NCI-H345 (cell line): ENCODE results near the gene WHRN.

Experiments
- DNase-seq: peaks from one replicate; lab custom pipeline; 2025; lab: John Stamatoyannopoulos, UW

WHRN gene

DNA sequence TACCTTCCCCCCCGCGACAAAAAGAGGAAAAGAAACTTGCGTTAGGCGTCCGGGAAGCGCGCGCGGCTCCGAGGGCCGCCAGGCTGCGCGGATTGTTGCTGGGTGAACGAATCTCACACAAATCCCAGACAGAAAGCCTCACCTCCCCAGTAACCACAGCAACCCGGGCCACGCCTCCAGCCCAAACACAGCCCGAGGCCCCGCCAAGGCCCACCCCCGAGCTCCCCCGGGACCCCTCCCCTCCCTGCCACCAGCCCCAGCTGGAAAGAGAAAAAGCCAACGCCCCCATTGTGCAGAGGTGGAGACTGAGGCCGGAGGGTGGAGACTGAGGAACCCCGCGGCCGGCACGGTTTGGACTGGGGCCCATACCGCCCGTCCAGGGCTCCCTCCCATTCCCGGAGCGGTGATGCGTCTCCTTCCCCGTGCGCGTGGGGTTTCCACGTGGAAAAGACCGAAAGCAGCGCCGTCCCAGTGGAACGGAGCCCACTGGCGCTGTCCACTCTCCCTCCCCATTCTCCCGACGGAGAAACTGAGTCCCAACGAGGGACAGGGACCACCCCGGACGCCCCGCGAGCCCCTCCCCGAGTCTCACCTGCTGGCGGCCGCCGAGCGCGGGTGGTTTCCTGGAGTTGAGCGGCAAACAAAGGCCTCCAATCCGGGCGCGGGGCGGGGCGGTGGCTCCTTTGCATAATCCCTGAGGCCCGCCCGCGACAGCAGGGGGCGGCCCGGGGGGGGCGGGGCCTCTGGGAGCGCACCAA, 107.2 kb downstream of the WHRN start:
- DNase-seq = no peak

- no peak for DNase-seq
These were observed 107.9 kb downstream of the WHRN start for GRCh38 chr9:114397219-114397847.

GRCh38 chr9:114396558-114397218, 108.6 kb downstream of the WHRN start:
- no peak for DNase-seq

- DNase-seq = no peak
These were observed 109.5 kb downstream of the WHRN start for GRCh38 chr9:114395768-114396167.

- no peak for DNase-seq
These were observed 110.0 kb downstream of the WHRN start for GRCh38 chr9:114395334-114395617.

DNA sequence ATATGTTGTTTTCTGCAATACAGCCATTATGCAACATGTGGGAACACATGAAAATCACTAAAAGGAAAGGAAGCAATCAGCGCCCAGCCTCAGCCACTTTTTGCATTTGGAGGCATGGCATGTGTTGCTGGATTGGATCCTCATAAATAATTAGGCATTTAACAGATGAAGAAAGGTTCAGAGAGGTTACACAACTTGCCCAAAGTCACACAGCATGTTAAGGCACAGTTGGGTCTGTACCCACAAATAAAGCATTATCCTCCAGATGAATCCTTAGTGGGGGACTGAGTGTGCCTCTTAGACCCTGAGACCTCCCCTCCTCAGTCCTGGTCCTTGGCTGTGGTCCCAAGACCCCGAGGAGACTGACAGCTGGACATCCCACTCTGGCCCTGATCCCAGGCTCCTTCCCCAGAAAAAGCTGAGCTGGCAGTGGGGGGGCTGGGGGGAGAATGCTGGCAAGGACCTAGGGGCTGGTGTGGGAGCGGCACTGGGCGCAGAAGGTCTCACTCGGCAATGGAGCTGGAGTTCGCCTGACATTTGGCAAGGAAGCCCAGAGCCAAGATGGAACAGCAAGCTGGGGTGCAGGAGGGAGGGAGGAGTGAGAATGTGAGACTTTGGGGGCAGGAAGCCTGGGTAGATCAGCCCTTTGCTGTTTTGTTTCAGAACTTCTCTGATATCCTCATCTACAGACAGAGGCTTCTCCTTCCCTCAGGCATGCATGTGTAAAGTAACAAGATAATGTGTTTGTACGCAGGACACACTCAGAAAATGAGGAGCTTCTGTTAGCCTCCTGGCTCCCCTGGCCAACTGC, 110.5 kb downstream of the WHRN start:
- DNase-seq = no peak

- no peak for DNase-seq
These were observed 112.5 kb downstream of the WHRN start for GRCh38 chr9:114392749-114393112.

GRCh38 chr9:114390952-114391351, 114.3 kb downstream of the WHRN start:
- DNase-seq = no peak

DNA sequence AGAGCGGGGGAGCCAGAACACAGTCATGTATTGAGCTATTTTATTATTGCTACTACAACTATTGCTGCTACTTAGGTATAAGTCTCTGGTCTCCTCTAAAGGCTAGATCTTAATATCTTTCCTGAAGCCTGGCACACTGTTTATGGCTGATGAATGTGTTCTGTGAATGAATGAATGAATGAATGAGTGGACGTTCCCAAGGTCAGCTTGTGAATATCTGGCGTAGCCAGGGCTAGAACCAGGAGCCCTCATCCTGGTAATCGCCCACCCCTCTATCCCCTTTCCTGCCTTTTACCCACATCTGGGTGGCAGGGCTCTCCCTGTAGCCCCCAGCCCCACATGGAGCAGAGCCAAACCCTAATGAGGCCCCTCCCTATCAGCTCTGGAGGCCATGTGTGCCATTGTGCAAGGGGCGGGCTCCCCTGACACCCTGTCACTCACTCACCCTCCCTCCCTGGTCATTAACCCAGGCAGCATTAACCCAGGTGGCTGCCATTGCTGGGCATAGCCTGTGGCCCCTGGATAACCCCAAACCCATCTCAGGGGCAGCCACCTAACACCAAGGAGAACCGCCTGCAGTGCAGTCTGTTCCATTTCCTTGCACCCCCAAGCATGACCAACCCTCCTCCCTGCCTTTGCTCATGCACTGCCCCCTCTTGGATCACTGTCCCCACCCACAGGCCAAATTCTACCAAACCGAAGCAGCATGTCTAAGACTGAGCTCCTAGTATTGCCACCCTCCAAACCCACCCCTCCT, 115.5 kb downstream of the WHRN start:
- DNase-seq = no peak

- DNase-seq = no peak
These were observed 116.4 kb downstream of the WHRN start for GRCh38 chr9:114388764-114389375.

DNA sequence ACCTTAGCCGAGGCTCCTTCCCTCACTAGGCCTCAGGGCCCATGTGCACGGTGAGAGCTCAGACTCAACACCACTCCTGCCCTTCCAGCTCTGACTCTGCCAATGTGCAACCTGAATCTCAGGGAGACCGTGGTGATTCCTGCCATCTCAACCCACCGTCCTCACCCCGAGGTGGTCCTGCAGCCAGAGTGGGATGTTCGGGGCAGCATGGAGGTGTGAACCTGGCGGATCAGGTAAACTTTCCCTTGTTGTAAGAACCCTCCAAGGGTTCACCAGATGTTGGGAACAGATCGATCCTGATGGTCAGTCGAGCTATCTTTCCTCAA, 117.0 kb downstream of the WHRN start:
- no peak for DNase-seq

DNA sequence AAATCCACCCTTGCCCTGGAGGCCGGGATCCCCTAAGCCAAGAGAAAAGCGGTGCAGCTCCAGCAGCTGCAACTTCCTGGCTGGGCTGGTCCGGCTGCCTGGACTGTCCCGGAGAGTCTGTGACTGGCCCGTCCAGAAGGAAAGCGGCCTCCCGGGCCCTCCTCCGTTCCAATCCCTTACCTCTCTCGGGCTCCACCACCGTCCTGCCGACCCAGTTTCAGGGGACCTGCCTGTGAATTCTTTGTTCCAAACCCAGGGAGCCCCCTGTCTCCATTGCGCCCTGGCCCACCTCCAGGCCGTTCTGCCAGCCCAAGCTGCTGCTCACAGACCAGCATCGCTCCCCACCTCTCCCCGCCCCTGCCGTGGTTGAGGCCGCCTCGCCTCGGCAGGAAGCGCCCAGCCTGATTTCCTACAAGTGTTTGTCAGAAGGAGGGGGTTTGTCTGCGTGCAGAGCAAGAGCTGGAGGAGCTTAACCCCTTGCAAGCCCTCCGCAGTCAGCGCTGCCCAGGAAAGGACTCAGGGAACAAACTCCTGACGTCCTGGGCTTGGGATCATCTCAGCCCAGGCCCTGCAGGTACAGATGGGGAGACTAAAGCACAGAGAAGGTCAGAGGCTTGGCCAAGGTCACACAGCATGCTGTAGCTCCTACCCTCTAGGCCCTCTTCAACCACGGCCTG, 117.5 kb downstream of the WHRN start, which contains the start of gene AKNA:
AKNA (minus strand) TSS at position 303 of the 677 bp plus-strand sequence. CDS start 6,649 bp downstream, outside the sequence.
- no peak for DNase-seq

DNA sequence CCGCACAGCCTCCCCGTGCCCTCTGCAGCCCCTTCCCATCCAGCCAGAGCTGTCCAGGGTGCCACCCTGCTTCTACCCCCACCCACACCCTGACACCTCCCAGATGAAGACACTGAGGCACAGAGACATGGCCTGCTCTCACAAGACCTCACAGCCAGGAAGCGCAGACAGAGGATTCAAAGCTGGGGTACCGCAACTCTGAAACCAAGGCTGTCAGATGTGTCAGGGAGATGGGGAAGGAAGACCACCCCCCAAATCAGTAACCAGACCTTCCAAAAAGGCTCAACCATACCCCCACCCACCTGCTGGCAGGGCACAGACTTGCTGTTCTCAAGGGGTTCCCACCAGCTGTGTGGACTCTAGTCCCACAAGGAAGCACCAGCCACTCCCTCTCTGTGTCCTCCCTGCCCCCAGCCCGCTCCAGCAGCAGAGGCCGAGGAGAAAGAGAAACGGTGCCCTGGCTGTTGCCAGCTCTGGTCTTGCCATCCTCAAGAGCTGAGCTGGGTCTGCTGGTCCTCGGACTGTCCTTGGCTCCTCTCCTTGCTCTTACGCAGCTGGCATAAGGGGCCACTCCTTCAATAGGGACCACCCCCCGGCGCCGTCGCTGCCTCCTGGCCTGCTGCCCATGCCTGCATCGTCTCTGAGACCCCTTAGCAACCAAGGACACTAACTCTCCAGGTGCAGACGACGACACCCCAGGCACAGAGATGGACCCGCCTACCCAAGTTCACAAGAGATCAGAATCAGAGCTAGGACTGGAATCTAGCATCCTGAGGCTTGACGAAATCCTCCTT, 118.2 kb downstream of the WHRN start:
- no peak for DNase-seq

- no peak for DNase-seq
These were observed 118.8 kb downstream of the WHRN start for GRCh38 chr9:114386361-114386885.

DNA sequence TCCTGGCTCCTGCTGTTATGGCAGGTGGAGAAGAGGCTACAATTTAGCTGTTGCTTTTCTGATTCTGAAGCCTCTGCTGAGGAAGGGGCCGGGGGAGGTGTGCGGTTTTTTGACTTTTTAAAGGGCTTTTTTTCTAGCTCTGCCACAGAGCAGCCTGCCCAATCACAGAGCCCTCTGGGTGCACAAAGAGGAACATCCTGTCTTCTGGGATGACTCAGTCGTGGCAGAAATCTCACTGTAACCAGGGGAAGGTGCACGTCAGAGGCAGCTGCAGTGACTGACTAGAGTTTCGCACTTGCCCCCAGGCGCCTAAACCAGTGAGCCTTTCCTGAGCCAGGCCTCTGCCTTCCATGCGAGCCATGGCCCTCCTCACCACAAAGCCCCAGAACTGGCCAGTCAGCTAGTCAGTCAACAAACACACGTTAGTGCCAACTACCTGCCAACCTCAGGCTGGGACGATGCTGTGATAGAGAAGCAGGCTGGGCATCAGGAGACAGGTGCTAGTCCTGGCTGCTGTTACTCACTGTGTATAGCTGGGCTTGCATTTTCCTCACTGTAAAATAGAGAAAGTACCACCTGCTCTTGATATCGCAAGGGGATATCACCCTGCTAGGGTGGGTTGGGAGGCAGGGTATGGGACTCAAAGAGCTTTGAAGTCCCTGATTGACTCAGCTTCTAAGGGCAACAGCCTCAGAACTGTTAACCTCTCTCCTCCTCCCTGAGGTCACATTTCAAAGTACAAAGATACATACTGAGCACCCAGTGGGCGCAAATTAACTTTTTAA, 119.7 kb downstream of the WHRN start:
- DNase-seq = no peak

GRCh38 chr9:114384836-114385396, 120.4 kb downstream of the WHRN start:
- no peak for DNase-seq

GRCh38 chr9:114384341-114384740, 120.9 kb downstream of the WHRN start:
- no peak for DNase-seq

DNA sequence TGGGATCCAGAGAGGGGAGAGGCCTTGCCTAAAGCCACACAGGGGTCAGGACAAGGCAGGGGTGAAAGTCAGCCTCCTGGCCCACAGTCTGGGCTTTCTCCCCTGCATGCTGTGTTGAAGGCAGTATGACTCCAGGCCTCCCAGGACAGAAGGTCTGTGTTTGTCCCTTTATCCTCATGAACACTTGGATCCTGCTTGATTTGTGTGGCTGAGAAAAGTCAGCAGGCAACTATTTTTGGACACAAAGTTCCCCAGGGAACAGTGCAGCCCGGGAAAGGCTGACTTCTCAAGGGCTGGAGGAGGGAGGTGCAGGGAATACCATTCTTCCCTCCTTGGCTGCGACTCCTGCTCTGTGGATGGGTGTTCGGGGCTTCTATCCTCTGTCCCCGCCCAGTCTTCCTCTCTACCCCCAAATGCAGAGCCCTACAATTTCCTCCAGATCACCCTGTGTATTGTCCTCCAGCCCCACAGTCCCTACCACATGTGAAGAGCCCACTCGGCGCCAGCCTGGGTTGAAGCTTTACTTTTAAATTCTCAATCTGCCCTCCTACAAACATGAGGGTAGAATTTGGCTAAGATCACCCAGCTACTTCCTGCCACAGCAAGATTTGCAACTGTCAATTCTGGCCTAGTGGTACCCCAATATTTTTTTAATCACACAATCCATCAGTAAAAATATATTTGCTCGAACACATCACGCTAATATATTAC, 121.6 kb downstream of the WHRN start:
- DNase-seq = no peak
